Lung (tissue), 12 donors: ENCODE measurements around the gene PPEF2. TPM values are rescaled to one million over a fixed set of nuclear protein-coding genes. Genes with fewer than 3 reads are reported as not detected.

Source experiments
- ATAC-seq: fragments of 200-7000 bp; cut with Tn5 transposase; one replicate; pipeline ENCODE4 v1.9.1; 2020; ENCODE audit warnings: moderate number of reproducible peaks; ENCODE audit not compliant: insufficient read depth, low FRiP score
- DNase-seq, 3 donors: peaks; one replicate each; pipeline ENCODE4 v3.0.0-alpha.2; 2013 to 2017
- H3K27ac ChIP-seq, 2 donors: one replicate each; pipeline ENCODE4 v1.5.1; 2013; ENCODE audit warnings: mild to moderate bottlenecking in 2 of 2, moderate library complexity in 2 of 2, control low read depth in 1 of 2, inconsistent platforms in 1 of 2, low read depth in 1 of 2, low read length in 1 of 2
- H3K27me3 ChIP-seq, 3 donors: one replicate each; pipeline ENCODE4 v1.5.1; 2013; ENCODE audit warnings: low read length in 2 of 3; ENCODE audit not compliant: control insufficient read depth in 3 of 3, insufficient read depth in 3 of 3
- H3K36me3 ChIP-seq, 4 donors: one replicate each; pipeline ENCODE4 v1.5.1; 2013; ENCODE audit warnings: low read length in 4 of 4, mild to moderate bottlenecking in 1 of 4, moderate library complexity in 1 of 4; ENCODE audit not compliant: control insufficient read depth in 4 of 4, insufficient read depth in 4 of 4
- H3K4me1 ChIP-seq, 5 donors: one replicate each; pipeline ENCODE4 v1.5.1; 2013; ENCODE audit warnings: low read length in 5 of 5, mild to moderate bottlenecking in 2 of 5, moderate library complexity in 1 of 5; ENCODE audit not compliant: control insufficient read depth in 5 of 5, insufficient read depth in 5 of 5
- H3K4me3 ChIP-seq: one replicate; pipeline ENCODE4 v1.5.1; 2013; ENCODE audit warnings: mild to moderate bottlenecking, control low read depth, moderate library complexity
- H3K9ac ChIP-seq, 2 donors: one replicate each; pipeline ENCODE4 v1.5.1; 2013; ENCODE audit warnings: low read length in 2 of 2, control low read depth in 1 of 2; ENCODE audit not compliant: insufficient read depth in 1 of 2
- H3K9me3 ChIP-seq, 4 donors: one replicate each; pipeline ENCODE4 v1.5.1; 2013; ENCODE audit warnings: low read length in 3 of 4, mild to moderate bottlenecking in 1 of 4, moderate library complexity in 1 of 4; ENCODE audit not compliant: control insufficient read depth in 4 of 4, insufficient read depth in 3 of 4
- CTCF ChIP-seq: IDR thresholded peaks from 2 replicates; pipeline ENCODE4 v1.5.1; 2012; ENCODE audit warnings: mild to moderate bottlenecking; ENCODE audit errors: control extremely low read depth, extremely low read depth
- WGBS, 2 donors: extraction: QIAGEN DNeasy Blood & Tissue Kit; methylation state at CpG; one replicate each; pipeline ENCODE4 v1.1.7; 2013; 5-methylcytosine and 5-hydroxymethylcytosine counted together
- polyA plus RNA-seq, 2 donors: library from polyadenylated mRNA; stranded (reverse); fragments of 200-250 nt; gene quantifications; one replicate each; pipeline ENCODE4 v1.2.1, GENCODE V29; 2013
- total RNA-seq, 2 donors: library from RNA; depleted of rRNA in 1 of 2; stranded (reverse); fragments of >200 nt in 1 of 2; gene quantifications; one replicate each; pipeline ENCODE4 v1.2.1, GENCODE V29; 2014 to 2021
- donor health status: control.
- donor health status: control.
- donor health status: Bipolar disorder and iron deficiency.
- donor health status: healthy.
- donor health status: DM: yes; HTN: yes; CAD: no.

Gene PPEF2
- total and polyA plus RNA-seq, 4 donors: 0.01 TPM; not detected in 3

GRCh38 chr4:75820676-75821075 is 81.6 kb downstream of the PPEF2 start:
- no peaks in the 10 kb centered on the region for H3K27me3 ChIP-seq
- H3K4me3 ChIP-seq: no peak overlapping the region
- DNase-seq: no peak
- no peak for ATAC-seq
- H3K27ac ChIP-seq: no peak overlapping the region
- H3K9me3 ChIP-seq: no peaks in the 10 kb centered on the region
- TF ChIP-seq CTCF: no peak
- no peaks in the 10 kb centered on the region for H3K36me3 ChIP-seq
- peaks cover 0 to 3% (median 0%) of the 10 kb centered on the region in 5 donors for H3K4me1 ChIP-seq
- H3K9ac ChIP-seq: no peak overlapping the region
- WGBS, 2 donors: 82 to 86% methylated on average over 3 of the region's 3 CpGs

- ATAC-seq (no peak), DNase-seq (no peak)
- Histone ChIP-seq H3K27ac (no peak overlapping the region), H3K9me3 (no peaks in the 10 kb centered on the region), H3K4me1 (peaks cover 0 to 3% (median 0%) of the 10 kb centered on the region in 5 donors), H3K36me3 (peaks cover 0 to 4% (median 2%) of the 10 kb centered on the region in 4 donors), H3K4me3 (no peak overlapping the region), H3K9ac (no peak overlapping the region), H3K27me3 (no peaks in the 10 kb centered on the region)
- TF ChIP-seq CTCF: no peak
- WGBS, 2 donors: 43 to 53% methylated on average over 2 of the region's 2 CpGs
These were observed 82.1 kb downstream of the PPEF2 start for GRCh38 chr4:75820197-75820596.

GRCh38 chr4:75819121-75819520 is 83.1 kb downstream of the PPEF2 start:
- no peak overlapping the region for H3K9ac ChIP-seq
- no peaks in the 10 kb centered on the region for H3K27me3 ChIP-seq
- H3K36me3 ChIP-seq: peaks cover 7 to 13% (median 10%) of the 10 kb centered on the region in 4 donors
- no peak overlapping the region for H3K27ac ChIP-seq
- DNase-seq (no peak), ATAC-seq (no peak)
- TF ChIP-seq CTCF: no peak
- H3K9me3 ChIP-seq: no peaks in the 10 kb centered on the region
- no peak overlapping the region for H3K4me3 ChIP-seq
- H3K4me1 ChIP-seq: peaks cover 0 to 3% (median 0%) of the 10 kb centered on the region in 5 donors
- WGBS, 2 donors: 78 to 90% methylated on average over 4 of the region's 4 CpGs

DNA sequence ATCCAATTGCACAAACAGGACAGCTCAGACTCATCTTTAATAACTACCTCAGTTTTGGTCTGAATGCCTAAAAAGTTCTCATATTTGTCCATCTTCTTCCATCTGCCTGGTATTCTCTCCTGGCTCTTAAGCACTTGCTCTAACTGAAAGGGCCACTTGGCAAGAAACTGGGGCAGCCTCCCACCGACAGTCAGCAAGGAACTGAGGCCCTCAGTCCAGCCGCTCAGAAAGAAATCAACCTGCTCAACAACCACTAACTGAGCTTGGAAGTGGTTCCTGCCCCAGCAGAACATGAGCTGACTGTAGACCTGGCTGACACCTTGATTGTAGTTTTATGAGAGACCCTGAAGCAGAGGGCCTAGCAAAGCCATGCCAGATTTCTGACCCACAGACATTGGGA is 84.4 kb downstream of the PPEF2 start:
- H3K36me3 ChIP-seq: peaks cover 7 to 16% (median 13%) of the 10 kb centered on the region in 4 donors
- no peak overlapping the region for H3K27ac ChIP-seq
- DNase-seq (no peak), ATAC-seq (no peak)
- H3K9ac ChIP-seq: no peak overlapping the region
- H3K4me1 ChIP-seq: peaks cover 0 to 3% (median 0%) of the 10 kb centered on the region in 5 donors
- no peak for TF ChIP-seq CTCF
- H3K27me3 ChIP-seq: no peaks in the 10 kb centered on the region
- H3K9me3 ChIP-seq: no peaks in the 10 kb centered on the region
- no peak overlapping the region for H3K4me3 ChIP-seq
- 84 to 93% methylated on average over 2 of the region's 2 CpGs for WGBS, 2 donors
